ENCODE results near the gene SFI1.
A peak's percentile ranks its signal among the peaks of the same experiment; 100 is the strongest.

SFI1 gene

DNA sequence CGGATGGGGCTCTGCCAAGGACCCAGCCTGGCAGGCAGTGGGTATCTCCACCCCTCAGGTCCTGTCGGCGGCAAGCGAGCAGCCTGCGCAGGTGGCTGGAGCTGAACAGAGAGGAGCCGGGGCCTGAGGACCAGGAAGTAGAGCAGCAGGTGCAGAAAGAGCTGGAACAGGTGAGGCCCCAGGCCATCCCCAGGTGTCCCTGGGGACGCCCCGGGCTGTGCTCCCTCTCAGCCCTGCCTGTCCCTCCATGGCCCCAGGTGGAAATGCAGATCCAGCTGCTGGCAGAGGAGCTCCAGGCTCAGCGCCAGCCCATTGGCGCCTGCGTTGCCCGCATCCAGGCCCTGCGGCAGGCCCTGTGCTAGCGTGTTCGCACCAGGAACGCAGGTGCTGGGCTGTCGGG lies 121.7 kb downstream of the SFI1 start:
- no peak for DNase-seq

DNA sequence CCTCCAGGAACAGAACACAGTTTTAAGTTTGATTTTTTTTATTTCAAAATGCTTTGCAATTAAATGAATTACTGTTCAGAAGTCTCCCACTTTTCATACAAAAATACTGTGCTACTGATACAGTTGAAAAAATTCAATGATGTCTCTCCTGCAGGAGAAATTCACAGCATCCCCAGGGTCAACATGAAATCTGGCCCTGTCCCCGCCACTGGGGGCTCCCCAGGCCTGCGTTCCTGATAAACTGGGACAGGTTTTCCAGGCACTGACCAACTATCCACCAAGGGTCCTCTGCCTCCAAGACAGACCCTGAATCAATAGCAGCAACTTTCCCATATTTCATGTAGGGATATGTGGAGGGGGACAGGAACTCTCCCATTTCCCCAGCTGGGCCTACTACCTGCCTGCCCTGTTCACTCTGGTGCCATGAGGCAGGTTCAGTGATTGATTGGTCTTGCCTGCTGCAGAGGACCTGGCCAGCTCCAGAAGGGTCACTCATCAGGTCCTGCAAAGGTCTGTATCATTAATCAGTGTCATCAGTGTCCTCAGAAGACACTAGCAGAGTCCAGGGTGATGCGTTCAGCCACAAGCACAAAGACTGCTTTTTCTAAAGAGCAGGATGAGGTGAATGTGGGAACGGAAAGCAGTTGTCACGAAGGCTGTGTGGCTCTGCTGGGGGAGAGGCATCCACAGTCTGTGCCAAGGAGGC lies 122.3 kb downstream of the SFI1 start:
- no peak for DNase-seq

DNA sequence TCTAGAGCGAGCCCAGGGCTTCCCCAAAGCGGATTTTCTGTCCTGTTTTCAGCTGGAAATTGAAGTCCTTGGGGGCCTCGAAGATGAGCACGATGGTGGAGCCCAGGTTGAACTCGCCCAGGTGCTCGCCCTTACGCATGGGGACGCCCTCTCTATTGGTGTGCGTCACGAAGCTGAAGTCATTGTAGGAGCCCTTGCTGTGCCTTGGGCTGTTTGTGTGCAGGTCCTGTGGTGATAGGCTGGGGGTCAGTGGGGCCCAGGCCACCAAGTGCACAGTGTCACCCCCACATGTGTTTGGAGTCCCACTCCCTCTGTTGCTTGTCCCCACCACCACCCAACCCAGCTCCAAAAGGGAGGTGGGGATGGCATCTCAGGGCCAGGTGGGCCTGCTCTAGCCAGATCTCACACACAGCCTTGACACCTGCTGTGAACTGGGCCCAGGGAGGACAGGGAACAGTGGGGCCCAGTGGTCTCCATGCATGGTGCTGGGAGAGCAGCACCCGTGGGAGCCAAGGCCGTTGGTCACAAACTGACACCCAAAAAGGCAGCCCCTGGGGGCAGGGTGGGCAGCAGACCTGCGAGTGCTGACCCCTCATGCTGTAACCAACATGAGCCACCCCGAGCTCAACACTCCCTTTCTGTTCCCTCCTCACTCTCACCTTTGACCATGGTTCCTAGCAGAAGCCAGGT lies 123.4 kb downstream of the SFI1 start:
- DNase-seq = no peak

- no peak for DNase-seq
Measured at GRCh38 chr22:31620756-31621480, 124.6 kb downstream of the SFI1 start.

GRCh38 chr22:31621507-31622124 lies 125.3 kb downstream of the SFI1 start:
- no peak for DNase-seq

GRCh38 chr22:31622980-31623379 lies 126.6 kb downstream of the SFI1 start:
- no peak for DNase-seq

DNA sequence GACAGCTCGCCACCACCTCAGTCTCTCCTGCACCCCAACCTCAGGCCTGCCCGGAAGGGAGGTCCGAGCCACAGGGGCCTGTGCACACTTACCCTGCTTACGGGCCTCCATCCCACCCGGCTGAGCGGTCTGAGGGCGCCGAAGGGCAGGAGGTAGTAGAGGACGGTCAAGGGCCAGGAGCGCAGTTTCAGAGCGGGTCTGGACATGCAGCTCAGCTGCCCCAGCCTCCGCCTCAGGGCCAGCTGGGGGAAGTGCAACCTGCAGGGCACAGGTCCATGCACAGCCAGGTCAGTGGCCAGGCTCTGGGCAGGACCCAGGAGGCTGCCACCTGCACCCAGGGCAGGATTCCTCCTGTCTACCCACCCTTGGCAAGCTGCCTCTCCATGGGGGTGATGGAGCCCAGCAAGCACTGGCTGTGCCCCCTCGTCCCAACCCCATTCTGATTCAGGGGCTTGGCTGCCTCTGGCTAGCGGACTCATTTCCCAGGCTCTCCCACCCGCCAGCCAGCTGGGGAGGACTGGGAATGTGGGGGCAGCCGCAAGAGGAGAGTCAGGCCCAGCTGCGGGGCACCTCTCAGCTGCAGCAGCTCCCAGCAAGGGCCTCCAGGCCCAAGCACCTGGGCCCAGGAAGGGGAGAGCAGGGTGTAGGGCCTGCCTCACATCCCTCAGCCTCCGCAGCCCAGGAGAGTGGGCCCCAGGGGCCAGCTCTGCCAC lies 127.4 kb downstream of the SFI1 start:
- DNase-seq = no peak

DNA sequence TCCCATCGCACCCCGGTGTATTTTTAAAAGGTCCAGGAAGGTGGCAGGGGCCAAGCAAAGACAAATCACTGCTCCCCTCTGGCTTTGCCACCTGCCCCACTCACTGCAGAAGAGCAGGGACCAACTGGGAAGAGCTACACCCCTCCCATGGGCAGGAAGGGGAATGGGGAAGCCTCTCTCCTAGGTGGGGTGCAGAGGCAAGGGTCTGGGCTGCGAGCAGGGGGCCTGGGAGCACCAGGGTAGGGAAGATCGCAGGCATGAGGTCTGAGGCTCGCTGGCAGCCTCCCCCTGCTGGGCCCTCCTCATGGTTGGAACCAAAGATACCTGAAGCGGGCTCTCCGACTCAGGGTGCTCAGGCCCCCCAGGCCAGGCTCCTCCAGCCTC lies 128.9 kb downstream of the SFI1 start:
- DNase-seq = no peak

- DNase-seq = no peak
Measured at GRCh38 chr22:31625661-31626426, 129.5 kb downstream of the SFI1 start.

DNA sequence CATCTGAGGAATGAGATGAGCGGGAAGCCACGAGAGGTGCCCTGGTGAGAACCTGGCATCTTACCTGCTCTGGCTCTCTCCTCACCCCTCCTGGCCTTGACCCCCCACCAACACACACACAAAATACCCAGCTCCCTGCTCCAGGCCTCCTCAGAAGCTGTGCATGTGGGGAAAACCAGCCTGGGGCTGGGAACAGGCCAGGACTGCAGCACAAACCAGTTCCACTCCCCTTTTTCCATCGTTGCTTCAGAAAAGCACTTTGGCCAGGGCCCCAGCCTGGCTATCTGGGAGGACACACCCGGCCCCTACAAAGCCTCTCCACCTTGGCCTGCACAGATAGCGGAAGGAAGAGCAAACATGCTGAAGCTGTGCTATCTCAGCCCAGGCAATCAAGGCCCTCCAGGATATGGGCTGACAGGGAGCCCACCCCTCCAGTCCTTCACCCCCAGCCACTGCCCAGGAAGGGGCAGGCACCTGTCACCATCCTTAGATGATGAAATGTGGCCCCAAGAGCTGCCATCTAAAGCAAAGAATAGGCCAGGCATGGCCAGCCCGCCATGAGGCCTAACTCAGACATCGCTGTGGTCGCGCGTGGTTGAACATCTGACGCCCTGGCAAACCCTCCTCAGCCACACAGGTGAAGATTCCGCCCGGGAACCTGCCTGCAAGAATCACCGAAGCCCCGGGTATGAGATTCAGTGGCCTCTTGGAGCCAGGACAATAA lies 130.3 kb downstream of the SFI1 start:
- DNase-seq = no peak

- DNase-seq = no peak
Measured at GRCh38 chr22:31627223-31627731, 130.9 kb downstream of the SFI1 start.

DNA sequence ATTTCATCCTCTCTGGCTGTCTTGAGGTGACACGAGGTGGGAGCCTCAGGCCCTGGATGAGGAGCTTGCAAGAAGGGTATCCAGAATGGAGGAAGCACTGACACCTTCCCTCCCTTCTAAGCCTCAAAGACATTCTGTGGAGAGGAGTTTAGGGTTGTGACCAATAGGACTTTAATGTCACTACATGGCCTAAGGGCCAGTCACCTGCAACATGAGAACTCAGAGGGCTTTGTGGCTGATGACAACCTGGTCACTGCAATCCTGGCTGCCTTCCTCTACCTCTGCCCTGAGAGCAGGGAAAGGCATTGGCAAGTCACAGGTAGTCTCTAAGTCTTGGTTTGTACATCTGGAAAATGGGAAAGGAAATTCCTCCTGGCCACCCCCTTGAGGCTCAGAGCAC lies 132.0 kb downstream of the SFI1 start:
- no peak for DNase-seq

DNA sequence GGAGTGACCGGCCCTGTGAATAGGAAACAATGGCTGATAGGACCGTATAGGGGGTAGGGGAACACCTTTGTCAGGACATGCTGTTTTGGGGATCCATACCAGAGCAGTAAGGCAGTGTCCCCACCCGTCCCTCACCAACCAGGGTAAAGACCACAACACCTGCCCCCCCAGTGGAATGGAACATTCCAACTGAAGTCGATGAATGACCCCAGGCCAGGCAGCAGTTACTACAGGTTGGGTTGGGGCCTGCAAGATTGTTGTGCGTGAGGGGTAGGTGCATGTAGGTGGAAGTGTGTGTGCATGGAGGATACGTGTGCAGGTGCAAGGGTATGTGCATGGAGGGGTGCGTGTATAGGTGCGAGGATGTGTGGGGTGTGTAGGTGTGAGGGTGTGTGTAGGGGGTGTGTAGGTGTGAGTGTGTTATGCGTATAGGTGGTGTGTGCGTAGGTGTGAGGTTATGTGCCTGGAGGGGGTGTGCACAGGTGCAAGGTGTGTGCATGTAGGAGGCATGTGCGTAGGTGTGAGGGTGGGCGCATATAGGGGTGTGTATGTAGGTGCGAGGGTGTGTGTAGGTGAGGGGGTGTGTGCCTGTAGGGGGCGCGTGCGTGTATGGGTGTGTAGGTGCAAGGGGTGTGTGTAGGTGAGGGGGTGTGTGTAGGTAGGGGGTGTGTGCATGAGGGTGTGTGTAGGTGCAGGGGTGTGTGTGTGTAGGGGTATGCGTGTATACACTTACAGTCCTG lies 132.8 kb downstream of the SFI1 start:
- peak in 1 of 6 experiments; percentile 32 for DNase-seq

- DNase-seq = no peak
Measured at GRCh38 chr22:31629741-31630184, 133.4 kb downstream of the SFI1 start.

GRCh38 chr22:31630331-31631329 lies 134.3 kb downstream of the SFI1 start:
- DNase-seq = peak; percentile 79 to 89 (median 85)

DNA sequence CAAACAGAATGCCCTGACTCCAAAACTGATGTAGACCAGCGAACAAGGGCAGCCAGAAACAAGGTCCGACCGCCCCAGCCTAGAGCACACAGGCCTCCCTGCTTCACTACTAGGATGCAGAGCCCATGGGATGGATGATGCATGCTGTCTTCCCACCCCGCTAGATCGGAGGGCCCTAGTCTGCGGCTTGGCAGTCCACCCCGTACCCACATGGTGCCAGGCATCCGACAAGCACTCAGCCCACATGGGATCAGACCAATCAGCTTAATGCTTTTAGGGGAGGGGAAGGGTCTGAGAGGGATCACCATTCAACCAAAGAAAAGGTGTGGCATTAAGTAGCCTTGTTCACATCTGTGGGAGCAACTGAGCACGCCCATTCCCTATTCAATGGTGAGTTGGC lies 135.1 kb downstream of the SFI1 start:
- no peak for DNase-seq

DNA sequence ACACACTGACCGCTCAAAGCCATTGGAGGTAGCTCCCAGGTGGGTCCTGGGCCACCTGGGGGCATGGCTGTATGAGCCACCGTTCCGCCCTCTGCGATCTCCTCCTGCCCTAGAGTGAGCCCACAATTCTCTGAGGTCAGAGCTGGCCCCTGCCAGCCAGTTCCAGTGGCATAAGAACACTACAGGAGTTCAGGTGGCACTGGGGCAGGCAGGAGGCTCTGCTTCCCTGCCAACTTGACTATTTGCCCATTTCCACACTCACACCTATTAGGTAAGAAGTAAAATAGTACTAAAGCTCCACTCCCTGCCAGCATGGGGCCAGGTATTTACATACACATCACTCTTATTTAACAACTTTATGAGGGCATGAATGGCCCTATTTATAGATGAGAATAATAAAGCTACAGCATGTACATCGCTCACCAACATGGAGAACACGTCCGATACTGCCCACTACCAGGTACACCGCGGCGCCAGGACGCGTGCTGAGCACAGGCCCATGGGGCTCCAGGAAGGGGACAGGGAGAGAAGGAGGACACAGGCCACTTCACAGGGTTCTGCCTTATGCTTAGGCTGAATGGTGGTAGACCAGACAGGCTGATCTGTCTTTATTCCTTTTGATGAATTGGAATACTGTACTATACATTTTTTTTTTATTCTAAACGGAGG lies 139.4 kb downstream of the SFI1 start:
- DNase-seq = no peak

DNA sequence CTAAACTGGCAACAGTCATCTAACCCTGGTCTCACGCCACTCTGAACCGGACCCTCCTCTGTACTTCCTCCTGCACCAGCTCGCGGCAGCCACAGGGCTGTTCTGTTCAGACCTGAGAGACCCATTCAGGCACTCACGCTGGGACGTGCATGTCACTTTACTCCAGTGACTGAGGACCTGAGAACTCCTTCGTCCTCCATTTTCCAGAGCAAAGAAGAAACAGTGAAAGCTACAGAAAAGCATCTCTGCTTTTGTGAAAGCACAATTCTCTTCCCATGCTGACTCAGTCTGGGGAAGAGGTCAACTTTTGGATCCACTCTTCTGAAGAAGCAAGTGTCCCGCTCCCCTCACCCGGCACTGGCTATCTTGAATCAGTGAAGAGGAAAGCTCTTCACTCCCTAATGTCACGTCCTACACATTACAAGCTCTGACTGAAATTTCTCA lies 141.1 kb downstream of the SFI1 start:
- DNase-seq = no peak

Data from stimulated activated naive CD4-positive, alpha-beta T cell (primary cell).